Smooth muscle cell of the brain vasculature (primary cell): Measurements from ENCODE around the gene CHKA.
A peak's percentile ranks its signal among the peaks of the same experiment; 100 is the strongest.
"Not testable (repeated sequence)": the region's sequence is repeated elsewhere in the genome, so short reads cannot be mapped to it uniquely, and the experiment has no call there.

ENCODE experiments used
- DNase-seq: peaks from one replicate; pipeline ENCODE4 v3.0.0-alpha.2; 2012; ENCODE audit warnings: low read depth, low spot score

The CHKA gene

GRCh38 chr11:68116126-68116525, 5.1 kb downstream of the CHKA start:
- no peak for DNase-seq

GRCh38 chr11:68115285-68115684, 5.9 kb downstream of the CHKA start:
- DNase-seq: no peak

DNA sequence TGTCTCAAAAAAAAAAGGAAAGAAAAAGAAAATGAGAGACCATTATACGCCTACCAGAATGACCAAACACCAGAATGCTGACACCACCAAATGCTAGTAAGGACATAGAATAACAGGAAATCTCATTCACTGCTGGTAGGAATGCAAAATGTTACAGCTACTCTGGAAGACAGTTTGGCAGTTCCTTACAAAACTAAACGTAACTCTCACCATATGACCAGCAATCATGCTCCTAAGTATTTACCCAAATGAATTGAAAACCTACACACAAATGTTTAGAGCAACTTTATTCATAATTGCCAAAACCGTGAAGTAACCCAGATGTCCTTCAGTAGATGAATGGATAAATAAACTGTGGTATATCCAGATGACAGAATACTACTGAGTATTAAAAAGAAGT, 7.2 kb downstream of the CHKA start:
- no peak for DNase-seq

DNA sequence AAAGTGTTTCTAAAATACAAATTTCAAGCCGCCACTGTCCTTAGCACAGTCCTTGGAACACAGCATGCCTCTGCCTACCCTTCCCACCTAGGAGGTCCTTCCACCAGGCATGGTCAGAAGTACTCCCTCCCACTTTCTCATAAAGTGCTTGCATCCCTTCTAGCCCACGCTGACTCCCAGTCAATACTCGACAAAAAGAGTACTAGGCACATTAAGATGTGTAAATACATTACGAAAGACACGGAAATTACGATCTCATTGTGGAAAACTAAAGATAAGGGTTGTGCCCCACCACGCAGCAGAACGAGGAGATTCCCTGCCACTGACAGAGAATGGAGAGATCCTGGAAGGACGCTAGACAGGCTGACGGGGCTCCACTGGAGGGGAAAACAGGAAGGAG, 13.5 kb downstream of the CHKA start:
- DNase-seq: no peak

GRCh38 chr11:68106165-68106940, 14.8 kb downstream of the CHKA start:
- DNase-seq: no peak

GRCh38 chr11:68099474-68100405, 21.4 kb downstream of the CHKA start:
- peak; percentile 82 for DNase-seq

DNA sequence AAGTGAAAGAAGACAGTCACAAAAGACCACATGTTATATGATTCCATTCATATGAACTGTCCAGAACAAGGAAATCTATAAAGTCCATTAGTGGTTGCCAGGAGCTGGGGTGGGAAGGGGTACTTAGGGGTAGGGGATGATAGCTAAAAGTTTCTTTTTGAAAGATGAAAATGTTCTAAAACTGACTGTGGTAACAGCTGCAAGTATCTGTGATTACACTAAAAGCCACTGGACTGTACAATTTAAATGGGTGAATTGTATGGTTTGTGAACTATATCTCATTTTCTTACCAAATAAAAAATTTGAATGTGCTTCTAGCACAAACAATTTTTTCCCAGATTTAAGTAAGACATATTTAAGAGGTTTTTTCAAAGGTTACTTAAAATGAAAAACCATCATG, 22.1 kb downstream of the CHKA start:
- no peak for DNase-seq

- no peak for DNase-seq
Measured at GRCh38 chr11:68096962-68097361, 24.2 kb downstream of the CHKA start.

GRCh38 chr11:68093565-68093964, 27.6 kb downstream of the CHKA start:
- no peak for DNase-seq

GRCh38 chr11:68092946-68093345, 28.2 kb downstream of the CHKA start:
- DNase-seq: not testable (repeated sequence)

GRCh38 chr11:68092411-68092810, 28.8 kb downstream of the CHKA start:
- DNase-seq: no peak

GRCh38 chr11:68090706-68091105, 30.5 kb downstream of the CHKA start:
- DNase-seq: no peak

DNA sequence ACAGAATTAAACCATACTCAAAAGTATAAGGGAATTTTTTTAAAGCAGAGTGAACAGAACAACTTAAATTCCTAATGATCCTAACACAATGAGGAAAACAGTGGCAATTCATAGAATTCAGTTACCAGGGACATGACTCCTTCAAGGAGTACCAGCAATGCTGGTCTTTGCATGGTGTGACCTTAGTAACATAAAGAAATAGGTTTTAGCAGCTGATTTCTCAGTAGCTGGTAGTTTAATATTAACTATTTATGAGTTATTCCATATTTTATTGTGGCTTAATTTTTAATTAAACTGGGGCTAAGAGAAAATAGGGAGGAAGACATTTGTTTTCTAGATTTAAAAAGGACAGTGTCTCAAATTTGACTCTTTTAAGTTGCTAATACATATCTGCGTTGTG, 30.9 kb downstream of the CHKA start:
- no peak for DNase-seq

DNA sequence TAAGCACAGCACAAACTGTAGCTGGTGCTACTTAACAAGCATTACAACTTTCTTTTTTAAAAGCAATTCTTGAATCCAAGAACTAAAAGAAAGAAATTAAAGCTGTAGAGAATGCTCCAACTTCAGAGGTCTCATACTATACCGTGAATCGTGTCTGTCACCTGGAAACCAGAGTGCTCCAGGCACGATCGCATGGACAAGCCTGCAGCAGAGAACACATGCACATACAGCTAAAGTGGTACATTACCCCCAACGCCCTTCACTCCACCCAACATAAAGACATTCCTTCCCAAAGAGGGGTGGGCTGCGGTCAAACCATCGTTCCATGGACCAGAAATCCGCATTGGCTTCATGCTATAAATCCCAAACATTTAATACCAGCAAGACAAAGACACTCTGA, 31.5 kb downstream of the CHKA start:
- DNase-seq: no peak

- DNase-seq: no peak
Measured at GRCh38 chr11:68083517-68083916, 37.7 kb downstream of the CHKA start.

DNA sequence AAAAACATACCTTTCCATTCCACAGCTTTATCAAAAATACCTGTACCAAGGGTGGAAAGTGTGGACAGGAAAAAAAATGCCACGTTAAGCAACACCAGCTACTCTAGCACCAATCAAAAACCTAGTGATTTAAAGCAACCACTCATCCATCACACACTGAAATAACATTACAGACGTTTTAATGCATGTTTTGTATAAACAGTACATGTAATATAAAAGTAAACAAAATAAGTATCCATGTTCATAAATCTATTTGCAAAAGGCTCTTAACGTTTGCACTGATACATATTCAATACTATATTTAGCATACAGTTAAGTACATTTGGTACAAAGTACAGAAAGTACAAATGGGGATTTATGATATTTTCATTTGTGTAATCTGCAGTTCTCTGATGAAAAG, 38.7 kb downstream of the CHKA start:
- no peak for DNase-seq

- DNase-seq: no peak
Measured at GRCh38 chr11:68081691-68082090, 39.5 kb downstream of the CHKA start.

- no peak for DNase-seq
Measured at GRCh38 chr11:68080860-68081259, 40.3 kb downstream of the CHKA start.

DNA sequence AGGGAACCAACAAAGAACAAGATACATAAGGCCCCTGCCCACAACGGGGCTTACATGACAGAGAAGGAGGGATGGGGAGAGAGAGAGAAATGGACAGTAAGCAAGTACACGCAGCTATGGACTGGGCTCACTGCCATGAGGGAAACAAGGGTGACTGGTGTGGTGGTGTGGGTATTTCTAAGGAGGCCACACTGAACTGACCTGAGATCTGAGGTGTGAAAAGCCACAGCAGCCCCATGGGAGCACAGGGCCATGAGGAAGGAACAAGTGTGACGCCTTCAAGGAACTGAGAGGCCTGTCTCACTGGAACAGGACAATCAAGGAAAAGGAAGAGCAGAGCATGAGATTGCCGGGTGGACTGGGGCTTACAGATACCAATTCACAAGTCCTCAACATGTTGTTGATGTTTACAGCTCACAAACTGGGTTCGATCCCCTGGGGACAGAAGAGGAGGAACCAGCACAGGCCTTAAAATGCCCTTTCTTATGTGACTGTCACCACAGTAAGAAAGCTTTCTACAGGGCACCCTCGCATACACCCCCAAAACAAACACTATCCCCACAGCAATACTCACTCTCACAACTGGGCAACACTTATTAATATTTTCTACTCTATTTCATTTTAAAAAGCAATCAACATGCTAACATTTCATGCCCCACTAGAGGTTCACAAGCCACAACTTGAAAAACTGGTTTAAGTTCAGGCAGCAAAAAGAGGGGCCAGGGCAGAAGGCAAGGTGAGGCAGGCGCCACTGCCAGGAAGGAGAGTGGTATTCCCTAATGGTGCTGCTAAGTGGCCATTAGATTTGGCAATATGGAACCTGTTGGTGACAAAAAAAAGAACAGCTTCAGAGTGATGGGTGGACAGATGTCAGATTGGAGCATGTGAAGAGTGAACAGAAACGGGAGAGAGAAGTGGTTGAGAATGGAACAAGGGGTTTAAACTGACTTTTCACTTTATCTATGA, 43.3 kb downstream of the CHKA start:
- no peak for DNase-seq

GRCh38 chr11:68076371-68077042, 44.7 kb downstream of the CHKA start:
- DNase-seq: no peak
